K562 (cell line): ENCODE data around the gene GRHPR. TPM values are rescaled to one million over a fixed set of nuclear protein-coding genes. Genes with fewer than 3 reads are reported as not detected.
A peak's percentile ranks its signal among the peaks of the same experiment; 100 is the strongest.

Experiments used
- ARNT ChIP-seq, 2 experiments: fragments of 450-650 bp; IDR thresholded peaks; 2 replicates each; pipeline ENCODE4 v1.6.1; 2016; ENCODE audit warnings: mild to moderate bottlenecking in 1 of 2
- ATF6 ChIP-seq: sonication (generic); formaldehyde crosslinking; IDR thresholded peaks from 2 replicates; pipeline ENCODE4 v1.4.0; 2020; ENCODE audit warnings: mild to moderate bottlenecking, missing genetic modification reagents
- CBX1 ChIP-seq: sonication (generic); IDR thresholded peaks from 2 replicates; pipeline ENCODE4 v1.6.1; 2016; ENCODE audit warnings: antibody characterized with exemption, low read depth, mild to moderate bottlenecking
- CREM ChIP-seq: IDR thresholded peaks from 2 replicates; pipeline ENCODE4 v1.6.1; 2014; ENCODE audit warnings: antibody characterized with exemption, low read depth
- EGR1 ChIP-seq: fragments of 450-650 bp; conservative IDR thresholded peaks from 2 replicates; pipeline ENCODE4 v1.6.1; 2017; ENCODE audit warnings: mild to moderate bottlenecking
- EP300 ChIP-seq: IDR thresholded peaks from 2 replicates; pipeline ENCODE4 v1.6.1; 2012; ENCODE audit warnings: low read length, improper control_type of control experiment
- FOXK1 ChIP-seq: sonication (generic); formaldehyde crosslinking; IDR thresholded peaks from 2 replicates; pipeline ENCODE4 v1.8.0; 2022; ENCODE audit warnings: missing genetic modification reagents, mild to moderate bottlenecking, borderline replicate concordance
- JUND ChIP-seq, 2 experiments: IDR thresholded peaks; 2 replicates in 1 of 2; 3 replicates in 1 of 2; pipeline ENCODE4 v1.6.1; 2011; ENCODE audit warnings: borderline replicate concordance in 2 of 2, low read depth in 2 of 2, low read length in 2 of 2, improper control_type of control experiment in 1 of 2, missing biosample characterization in 1 of 2, missing genetic modification characterization in 1 of 2, missing genetic modification reagents in 1 of 2
- MAX ChIP-seq: sonication (generic); formaldehyde crosslinking; IDR thresholded peaks from 2 replicates; pipeline ENCODE4 v1.9.0; 2022; ENCODE audit warnings: mild to moderate bottlenecking, missing genetic modification reagents
- MAZ ChIP-seq, 2 experiments: fragments of 450-650 bp in 1 of 2; sonication (generic) in 1 of 2; formaldehyde crosslinking; IDR thresholded peaks in 1 of 2; conservative IDR thresholded peaks in 1 of 2; 2 replicates each; pipeline versions ENCODE4 v1.4.0 to v1.5.0; 2020; ENCODE audit warnings: mild to moderate bottlenecking in 1 of 2, missing genetic modification reagents in 1 of 2
- RBBP5 ChIP-seq: fragments of 200-600 bp; sonication (generic); IDR thresholded peaks from 2 replicates; pipeline ENCODE4 v1.6.1; 2012; ENCODE audit warnings: borderline replicate concordance, mild to moderate bottlenecking, low read length, control low read depth, inconsistent platforms; ENCODE audit not compliant: insufficient read depth, poor library complexity, severe bottlenecking
- SMARCA4 ChIP-seq: fragments of 450-650 bp; IDR thresholded peaks from 2 replicates; pipeline ENCODE4 v1.6.1; 2016
- SMARCE1 ChIP-seq: fragments of 450-650 bp; IDR thresholded peaks from 2 replicates; pipeline ENCODE4 v1.7.1; 2016; ENCODE audit warnings: mild to moderate bottlenecking
- TAL1 ChIP-seq: fragments of 450-650 bp; IDR thresholded peaks from 2 replicates; pipeline ENCODE4 v1.6.1; 2016; ENCODE audit warnings: mild to moderate bottlenecking
- TEAD4 ChIP-seq, 2 experiments: sonication (generic) in 1 of 2; formaldehyde crosslinking in 1 of 2; IDR thresholded peaks; 2 replicates each; pipeline versions ENCODE4 v1.6.1 to v1.8.0; 2012 to 2022; ENCODE audit warnings: borderline replicate concordance in 1 of 2, inconsistent platforms in 1 of 2, low read length in 1 of 2, mild to moderate bottlenecking in 1 of 2, missing genetic modification reagents in 1 of 2
- TRIM24 ChIP-seq, 2 experiments: fragments of 450-650 bp; IDR thresholded peaks; 2 replicates each; pipeline ENCODE4 v1.6.1; 2016
- TRIM28 ChIP-seq: fragments of 450-650 bp; IDR thresholded peaks from 2 replicates; pipeline ENCODE4 v1.6.1; 2017
- VEZF1 ChIP-seq: fragments of 200-800 bp; sonication (Bioruptor generic); IDR thresholded peaks from 2 replicates; pipeline ENCODE4 v1.6.1; 2017; ENCODE audit warnings: missing genetic modification characterization, missing compliant biosample characterization
- polyA plus RNA-seq, 8 experiments: library from polyadenylated mRNA; depleted of rRNA in 4 of 8; stranded (reverse) in 5 of 8; unstranded in 3 of 8; fragments of >200 nt; fragmentation: Nextera tagmentation in 2 of 8; fragmentation: Illumina TruSeq in 1 of 8; extraction: Ambion mirVana in 2 of 8; extraction: Trizol in 1 of 8; gene quantifications; 2 replicates each; pipeline versions ENCODE4 v1.2.1 to v1.2.3, GENCODE V29; 2011 to 2014; ENCODE audit warnings: inconsistent platforms in 1 of 8, missing spikeins in 1 of 8
- total RNA-seq, 7 experiments: library from RNA; depleted of rRNA in 6 of 7; stranded (reverse); fragments of >200 nt in 6 of 7; fragmentation: Illumina TruSeq in 2 of 7; extraction: Trizol in 2 of 7; gene quantifications; 2 replicates each; pipeline versions ENCODE4 v1.2.1 to v1.2.3, GENCODE V29; 2011 to 2021; ENCODE audit warnings: low replicate concordance in 1 of 7
- TF ChIP-seq, protein P1 (sequence below): fragments of 450-650 bp; IDR thresholded peaks from 2 replicates; pipeline ENCODE4 v1.6.1; 2018; ENCODE audit not compliant: partially characterized antibody

The GRHPR gene
- total and polyA plus RNA-seq, 9 of the 15 experiments (the other 6 are each of a cell fraction or from before 2014, with no cell fraction given): 38.9 to 144 (median 120) TPM

GRCh38 chr9:37382161-37382981, 40.1 kb upstream of the GRHPR start (continued):
- TF ChIP-seq MAX (CRISPR knock-in tag) (no peak), JUND (IDR thresholded peaks at IDR 0.05; ENCODE audit: borderline replicate concordance, low read depth, low read length) (peak; percentile 10; the same call in 1 of the 2 replicates), JUND (tag; IDR thresholded peaks at IDR 0.05; ENCODE audit: borderline replicate concordance, low read depth, low read length) (no peak), VEZF1 (peak; percentile 34; the same call in 1 of the 2 replicates), TRIM28 (peak; percentile 80), ARNT (IDR thresholded peaks at IDR 0.05) (peak in 1 of 2 experiments; percentile 62; a peak in 1 of 4 replicates), SMARCE1 (0 out of 2 replicates have a peak, but pooled peaks have one; percentile 30), TAL1 (peak; percentile 47; the same call in 1 of the 2 replicates), CREM (0 out of 2 replicates have a peak, but pooled peaks have one; percentile 14), EP300 (peak; percentile 29; the same call in 1 of the 2 replicates), MAZ (CRISPR knock-in tag; conservative IDR thresholded peaks at IDR 0.05 in 1 of 2, IDR thresholded peaks at IDR 0.05 in 1 of 2) (0 out of 4 replicates have a peak, but pooled peaks of 1 of the 2 experiments have one; percentile 34), FOXK1 (0 out of 2 replicates have a peak, but pooled peaks have one; percentile 19), EGR1 (peak; percentile 72), SMARCA4 (0 out of 2 replicates have a peak, but pooled peaks have one; percentile 42), TEAD4 (IDR thresholded peaks at IDR 0.05; ENCODE audit: low read length) (peak; percentile 55; the same call in 1 of the 2 replicates), TEAD4 (CRISPR knock-in tag; IDR thresholded peaks at IDR 0.05; ENCODE audit: borderline replicate concordance) (no peak), RBBP5 (no peak), TRIM24 (IDR thresholded peaks at IDR 0.05) (peak; percentile 30 to 70; a peak in 2 of 4 replicates), ATF6 (CRISPR knock-in tag) (no peak), CBX1 (peak; percentile 92)
- TF ChIP-seq, protein P1, sequence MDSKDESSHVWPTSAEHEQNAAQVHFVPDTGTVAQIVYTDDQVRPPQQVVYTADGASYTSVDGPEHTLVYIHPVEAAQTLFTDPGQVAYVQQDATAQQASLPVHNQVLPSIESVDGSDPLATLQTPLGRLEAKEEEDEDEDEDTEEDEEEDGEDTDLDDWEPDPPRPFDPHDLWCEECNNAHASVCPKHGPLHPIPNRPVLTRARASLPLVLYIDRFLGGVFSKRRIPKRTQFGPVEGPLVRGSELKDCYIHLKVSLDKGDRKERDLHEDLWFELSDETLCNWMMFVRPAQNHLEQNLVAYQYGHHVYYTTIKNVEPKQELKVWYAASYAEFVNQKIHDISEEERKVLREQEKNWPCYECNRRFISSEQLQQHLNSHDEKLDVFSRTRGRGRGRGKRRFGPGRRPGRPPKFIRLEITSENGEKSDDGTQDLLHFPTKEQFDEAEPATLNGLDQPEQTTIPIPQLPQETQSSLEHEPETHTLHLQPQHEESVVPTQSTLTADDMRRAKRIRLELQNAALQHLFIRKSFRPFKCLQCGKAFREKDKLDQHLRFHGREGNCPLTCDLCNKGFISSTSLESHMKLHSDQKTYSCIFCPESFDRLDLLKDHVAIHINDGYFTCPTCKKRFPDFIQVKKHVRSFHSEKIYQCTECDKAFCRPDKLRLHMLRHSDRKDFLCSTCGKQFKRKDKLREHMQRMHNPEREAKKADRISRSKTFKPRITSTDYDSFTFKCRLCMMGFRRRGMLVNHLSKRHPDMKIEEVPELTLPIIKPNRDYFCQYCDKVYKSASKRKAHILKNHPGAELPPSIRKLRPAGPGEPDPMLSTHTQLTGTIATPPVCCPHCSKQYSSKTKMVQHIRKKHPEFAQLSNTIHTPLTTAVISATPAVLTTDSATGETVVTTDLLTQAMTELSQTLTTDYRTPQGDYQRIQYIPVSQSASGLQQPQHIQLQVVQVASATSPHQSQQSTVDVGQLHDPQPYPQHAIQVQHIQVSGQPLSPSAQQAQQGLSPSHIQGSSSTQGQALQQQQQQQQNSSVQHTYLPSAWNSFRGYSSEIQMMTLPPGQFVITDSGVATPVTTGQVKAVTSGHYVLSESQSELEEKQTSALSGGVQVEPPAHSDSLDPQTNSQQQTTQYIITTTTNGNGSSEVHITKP: peak; percentile 85
